Mammary epithelial cell (primary cell): ENCODE measurements around the gene GALNT18.

Experiments used
- CTCF ChIP-seq, 2 donors: IDR thresholded peaks in 1 of 2; conservative IDR thresholded peaks in 1 of 2; 2 replicates each; pipeline ENCODE4 v1.5.1; 2011 to 2012; ENCODE audit warnings: inconsistent platforms in 2 of 2, low read length in 2 of 2, mild to moderate bottlenecking in 2 of 2, control low read depth in 1 of 2, low read depth in 1 of 2; ENCODE audit not compliant: insufficient read depth in 1 of 2; ENCODE audit errors: extremely low read depth in 1 of 2
- EZH2 ChIP-seq: IDR thresholded peaks from 2 replicates; pipeline ENCODE4 v1.6.1; 2012; ENCODE audit warnings: low read length, inconsistent platforms, borderline replicate concordance

- TF ChIP-seq CTCF (conservative IDR thresholded peaks at IDR 0.05 in 1 of 2, IDR thresholded peaks at IDR 0.05 in 1 of 2; ENCODE audit: extremely low read depth in 1 of 2, insufficient read depth in 1 of 2, low read depth in 1 of 2, low read length in 2 of 2) (no peak), EZH2 (no peak)
Measured at GRCh38 chr11:11407065-11407762, 214.6 kb downstream of the GALNT18 start.
